ENCODE results near the gene ID4. TPM values are rescaled to one million over a fixed set of nuclear protein-coding genes. Genes with fewer than 3 reads are reported as not detected.
"Not testable (repeated sequence)": the region's sequence is repeated elsewhere in the genome, so short reads cannot be mapped to it uniquely, and the experiment has no call there.

Gene ID4
- total and polyA plus RNA-seq, 9 donors, result 9.9 to 169 (median 49.2) TPM

DNA sequence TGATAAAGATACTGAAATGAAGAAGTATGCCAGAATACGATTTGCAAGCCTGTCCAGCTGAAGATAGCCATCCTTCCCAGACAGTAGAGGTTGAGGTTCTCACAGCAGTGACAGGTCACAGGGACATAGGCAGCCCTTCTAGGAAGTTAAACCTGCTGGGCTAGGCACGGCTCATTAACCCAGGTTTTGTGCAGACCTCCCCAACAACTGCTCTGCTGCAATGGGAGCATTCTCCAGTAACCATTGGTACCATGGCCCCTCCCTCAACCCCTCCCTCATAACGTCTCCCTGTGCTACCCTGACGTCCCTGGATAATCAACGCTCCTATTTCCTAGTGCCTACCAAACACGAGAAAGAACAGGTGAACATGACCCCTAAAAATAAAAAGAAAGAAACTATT lies 15.8 kb downstream of the ID4 start:
- intact Hi-C loops (cut with DNase I), result loop anchor here in 2 of 4 donors (5.0 to 10.0 kb wide), 2 partner anchors 828 to 1256 kb away; no protein-coding TSS in a partner anchor
- H3K9me3 ChIP-seq, result no peaks in the 10 kb centered on the region
- peaks cover 2% of the 10 kb centered on the region for H3K4me1 ChIP-seq (ENCODE audit: insufficient read depth)
- TF ChIP-seq POLR2A (IDR thresholded peaks at IDR 0.05) (no peak), EP300 (IDR thresholded peaks at IDR 0.05) (no peak)
- TF ChIP-seq, protein P1, sequence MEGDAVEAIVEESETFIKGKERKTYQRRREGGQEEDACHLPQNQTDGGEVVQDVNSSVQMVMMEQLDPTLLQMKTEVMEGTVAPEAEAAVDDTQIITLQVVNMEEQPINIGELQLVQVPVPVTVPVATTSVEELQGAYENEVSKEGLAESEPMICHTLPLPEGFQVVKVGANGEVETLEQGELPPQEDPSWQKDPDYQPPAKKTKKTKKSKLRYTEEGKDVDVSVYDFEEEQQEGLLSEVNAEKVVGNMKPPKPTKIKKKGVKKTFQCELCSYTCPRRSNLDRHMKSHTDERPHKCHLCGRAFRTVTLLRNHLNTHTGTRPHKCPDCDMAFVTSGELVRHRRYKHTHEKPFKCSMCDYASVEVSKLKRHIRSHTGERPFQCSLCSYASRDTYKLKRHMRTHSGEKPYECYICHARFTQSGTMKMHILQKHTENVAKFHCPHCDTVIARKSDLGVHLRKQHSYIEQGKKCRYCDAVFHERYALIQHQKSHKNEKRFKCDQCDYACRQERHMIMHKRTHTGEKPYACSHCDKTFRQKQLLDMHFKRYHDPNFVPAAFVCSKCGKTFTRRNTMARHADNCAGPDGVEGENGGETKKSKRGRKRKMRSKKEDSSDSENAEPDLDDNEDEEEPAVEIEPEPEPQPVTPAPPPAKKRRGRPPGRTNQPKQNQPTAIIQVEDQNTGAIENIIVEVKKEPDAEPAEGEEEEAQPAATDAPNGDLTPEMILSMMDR (IDR thresholded peaks at IDR 0.05), result no peak
- H3K27me3 ChIP-seq, result no peaks in the 10 kb centered on the region
- H3K4me3 ChIP-seq, result no peak overlapping the region
- no peak overlapping the region for H3K27ac ChIP-seq
- no peaks in the 10 kb centered on the region for H3K36me3 ChIP-seq
- DNase-seq, result no peak
- 61 to 75% (median 74%) methylated on average over 6 of the region's 6 CpGs for WGBS, 3 donors

DNA sequence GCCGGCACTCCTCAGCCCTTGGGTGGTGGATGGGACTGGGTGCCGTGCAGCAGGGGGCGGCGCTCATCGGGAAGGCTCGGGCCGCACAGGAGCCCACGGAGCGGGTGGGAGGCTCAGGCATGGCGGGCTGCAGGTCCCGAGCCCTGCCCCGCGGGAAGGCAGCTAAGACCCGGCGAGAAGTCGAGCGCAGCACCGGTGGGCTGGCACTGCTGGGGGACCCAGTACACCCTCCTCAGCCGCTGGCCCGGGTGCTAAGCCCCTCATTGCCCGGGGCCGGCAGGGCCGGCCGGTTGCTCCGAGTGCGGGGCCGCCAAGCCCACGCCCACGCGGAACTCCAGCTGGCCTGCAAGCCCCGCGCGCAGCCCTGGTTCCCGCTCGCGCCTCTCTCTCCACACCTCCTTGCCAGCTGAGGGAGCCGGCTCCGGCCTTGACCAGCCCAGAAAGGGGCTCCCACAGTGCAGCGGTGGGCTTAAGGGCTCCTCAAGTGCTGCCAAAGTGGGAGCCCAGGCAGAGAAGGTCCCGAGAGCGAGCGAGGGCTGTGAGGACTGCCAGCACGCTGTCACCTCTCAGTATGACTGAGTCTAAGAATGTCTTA lies 17.3 kb downstream of the ID4 start:
- 95 to 96% (median 96%) methylated on average over 37 to 43 of the region's 43 CpGs for WGBS, 3 donors
- not testable (repeated sequence) for DNase-seq
- intact Hi-C loops (cut with DNase I), result loop anchor here in 2 of 4 donors (5.0 to 10.0 kb wide), 2 partner anchors 830 to 1257 kb away; no protein-coding TSS in a partner anchor

GRCh38 chr6:19855536-19855935 lies 18.4 kb downstream of the ID4 start:
- WGBS, 3 donors, result 81 to 86% (median 86%) methylated on average over 8 of the region's 8 CpGs
- no peaks in the 10 kb centered on the region for H3K4me1 ChIP-seq (ENCODE audit: insufficient read depth)
- no peaks in the 10 kb centered on the region for H3K36me3 ChIP-seq
- no peaks in the 10 kb centered on the region for H3K9me3 ChIP-seq
- no peak for TF ChIP-seq POLR2A (IDR thresholded peaks at IDR 0.05)
- TF ChIP-seq, protein P1 (IDR thresholded peaks at IDR 0.05), result no peak
- no peak for TF ChIP-seq EP300 (IDR thresholded peaks at IDR 0.05)
- no peak overlapping the region for H3K4me3 ChIP-seq
- H3K27ac ChIP-seq, result no peak overlapping the region
- no peaks in the 10 kb centered on the region for H3K27me3 ChIP-seq
- no peak for DNase-seq
- intact Hi-C loops (cut with DNase I), result loop anchor here in 1 of 4 donors (10.0 kb wide), 1 partner anchor 831 kb away; no protein-coding TSS in a partner anchor

More for the DNA sequence above, 17.3 kb downstream of the ID4 start:
- not testable (repeated sequence) for H3K27me3 ChIP-seq; H3K36me3 ChIP-seq; H3K27ac ChIP-seq; H3K4me3 ChIP-seq; H3K4me1 ChIP-seq (ENCODE audit: insufficient read depth); H3K9me3 ChIP-seq

DNA sequence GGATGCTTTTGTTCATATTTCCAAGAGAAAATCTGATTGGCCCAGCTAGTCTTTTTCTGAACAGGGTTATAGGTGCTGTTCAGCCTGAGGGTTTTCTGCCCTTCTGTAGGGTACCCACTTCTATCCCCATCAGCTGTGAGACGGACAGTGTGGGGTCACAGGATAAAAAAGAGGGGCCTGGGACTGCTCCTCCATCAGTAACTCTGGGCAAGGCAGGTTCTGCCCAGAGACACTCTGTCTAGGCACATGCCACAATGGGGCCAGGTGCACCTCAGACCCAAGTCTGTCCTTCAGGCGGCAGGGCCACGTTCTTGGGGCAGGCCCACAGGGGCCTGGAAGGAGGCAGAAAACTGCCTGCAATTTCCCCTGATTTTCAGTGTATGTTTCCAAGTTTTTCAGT lies 20.0 kb downstream of the ID4 start:
- Histone ChIP-seq H3K9me3 (no peaks in the 10 kb centered on the region), H3K36me3 (no peaks in the 10 kb centered on the region), H3K4me3 (no peak overlapping the region), H3K27me3 (no peaks in the 10 kb centered on the region), H3K27ac (no peak overlapping the region), H3K4me1 (ENCODE audit: insufficient read depth) (no peaks in the 10 kb centered on the region)
- intact Hi-C loops (cut with DNase I), result loop anchor here in 1 of 4 donors (10.0 kb wide), 1 partner anchor 832 kb away; no protein-coding TSS in a partner anchor
- DNase-seq, result no peak
- 87 to 96% (median 95%) methylated on average over 3 of the region's 3 CpGs for WGBS, 3 donors
- no peak for TF ChIP-seq POLR2A (IDR thresholded peaks at IDR 0.05)
- TF ChIP-seq EP300 (IDR thresholded peaks at IDR 0.05), result no peak
- TF ChIP-seq, protein P1 (IDR thresholded peaks at IDR 0.05), result no peak

GRCh38 chr6:19857703-19858102 lies 20.5 kb downstream of the ID4 start:
- Histone ChIP-seq H3K27ac (no peak overlapping the region), H3K36me3 (no peaks in the 10 kb centered on the region), H3K4me3 (no peak overlapping the region), H3K4me1 (ENCODE audit: insufficient read depth) (no peaks in the 10 kb centered on the region), H3K9me3 (no peaks in the 10 kb centered on the region), H3K27me3 (no peaks in the 10 kb centered on the region)
- intact Hi-C loops (cut with DNase I), result loop anchor here in 1 of 4 donors (10.0 kb wide), 1 partner anchor 833 kb away; no protein-coding TSS in a partner anchor
- 90 to 95% (median 92%) methylated on average over 4 of the region's 4 CpGs for WGBS, 3 donors
- TF ChIP-seq POLR2A (IDR thresholded peaks at IDR 0.05) (no peak), EP300 (IDR thresholded peaks at IDR 0.05) (no peak)
- TF ChIP-seq, protein P1 (IDR thresholded peaks at IDR 0.05), result no peak
- DNase-seq, result no peak

All from ovary (tissue), 9 donors.